Measurements from ENCODE around the gene ELMO3.

The ELMO3 gene

DNA sequence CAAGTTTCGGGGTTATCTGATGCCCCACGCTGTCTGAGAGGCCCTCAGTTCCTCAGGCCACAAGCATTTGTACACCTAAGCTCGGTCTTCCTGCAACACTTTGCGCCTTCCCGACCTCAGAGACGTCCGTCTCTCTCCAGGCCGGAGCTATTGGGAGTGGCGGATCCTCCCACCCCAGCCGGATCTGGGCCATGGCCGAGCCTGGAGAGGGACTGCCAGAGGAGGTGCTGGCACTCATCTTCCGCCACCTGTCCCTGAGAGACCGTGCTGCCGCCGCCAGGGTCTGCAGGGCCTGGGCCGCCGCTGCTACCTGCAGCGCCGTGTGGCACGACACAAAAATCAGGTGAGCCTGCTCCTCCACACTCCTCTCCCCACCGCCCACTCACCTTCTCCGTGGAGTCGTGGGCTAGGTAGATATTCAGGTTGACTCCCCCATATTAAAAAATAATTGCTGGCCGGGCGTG is 37.3 kb upstream of the ELMO3 start:
- no peak overlapping the region for H2AK5ac ChIP-seq (ENCODE audit: low read length)
- peaks cover 9% of the 10 kb centered on the region for H3K79me1 ChIP-seq (ENCODE audit: low read length)
- H3K4ac ChIP-seq (ENCODE audit: low read depth, low read length) = no peak overlapping the region
- no peak overlapping the region for H2BK120ac ChIP-seq (ENCODE audit: insufficient read depth, low read length, poor library complexity)
- no peak overlapping the region for H4K8ac ChIP-seq (ENCODE audit: low read depth, low read length)
- DNase-seq = no peak
- peaks cover 8% of the 10 kb centered on the region for H3K9me3 ChIP-seq (ENCODE audit: insufficient read depth, low read depth, low read length)
- H2BK12ac ChIP-seq (ENCODE audit: low read length) = no peak overlapping the region
- no peak overlapping the region for H3K4me3 ChIP-seq (ENCODE audit: low read depth, low read length)
- peaks cover 12 to 23% of the 10 kb centered on the region in 2 experiments for H3K4me1 ChIP-seq (ENCODE audit: control insufficient read depth in 1 of 2, insufficient read depth in 2 of 2, low read length in 2 of 2)
- no peak overlapping the region for H3K14ac ChIP-seq (ENCODE audit: low read length)
- H3K27ac ChIP-seq (ENCODE audit: low read depth, low read length) = no peak overlapping the region
- H3K79me2 ChIP-seq (ENCODE audit: control insufficient read depth, insufficient read depth, low read length, poor library complexity) = peaks cover 6% of the 10 kb centered on the region
- H3K4me2 ChIP-seq (ENCODE audit: low read length) = no peak overlapping the region
- no peak overlapping the region for H4K91ac ChIP-seq (ENCODE audit: low read depth, low read length)
- no peak overlapping the region for H3K9ac ChIP-seq (ENCODE audit: low read length)
- H3K23ac ChIP-seq (ENCODE audit: low read length) = no peak overlapping the region
- H3K27me3 ChIP-seq (ENCODE audit: insufficient read depth, low read length) = peaks cover 74% of the 10 kb centered on the region
- WGBS (ENCODE audit: extremely low coverage, insufficient coverage, insufficient read length) = no CpG with 5 or more reads among the region's 25 CpGs
- H2AFZ ChIP-seq (ENCODE audit: insufficient read depth, low read length, poor library complexity) = no peak overlapping the region
- H3K36me3 ChIP-seq (ENCODE audit: control insufficient read depth in 1 of 2, insufficient read depth in 2 of 2, low read length in 2 of 2) = no peaks in the 10 kb centered on the region
- H2BK5ac ChIP-seq (ENCODE audit: low read depth, low read length, poor library complexity) = no peak overlapping the region
- H4K12ac ChIP-seq (ENCODE audit: low read depth, low read length) = no peak overlapping the region
- H3K18ac ChIP-seq (ENCODE audit: low read length) = no peak overlapping the region

GRCh38 chr16:67162506-67163163 is 36.3 kb upstream of the ELMO3 start:
- Histone ChIP-seq H3K36me3 (ENCODE audit: control insufficient read depth in 1 of 2, insufficient read depth in 2 of 2, low read length in 2 of 2) (no peaks in the 10 kb centered on the region), H3K79me2 (ENCODE audit: control insufficient read depth, insufficient read depth, low read length, poor library complexity) (peaks cover 6% of the 10 kb centered on the region), H3K9me3 (ENCODE audit: insufficient read depth, low read depth, low read length) (peaks cover 8% of the 10 kb centered on the region), H3K27ac (ENCODE audit: low read depth, low read length) (no peak overlapping the region), H3K4ac (ENCODE audit: low read depth, low read length) (no peak overlapping the region), H3K4me2 (ENCODE audit: low read length) (peak overlapping the region; percentile 63), H2AFZ (ENCODE audit: insufficient read depth, low read length, poor library complexity) (no peak overlapping the region), H3K23ac (ENCODE audit: low read length) (no peak overlapping the region), H2BK120ac (ENCODE audit: insufficient read depth, low read length, poor library complexity) (no peak overlapping the region), H3K18ac (ENCODE audit: low read length) (no peak overlapping the region), H4K91ac (ENCODE audit: low read depth, low read length) (no peak overlapping the region), H2BK5ac (ENCODE audit: low read depth, low read length, poor library complexity) (no peak overlapping the region), H4K12ac (ENCODE audit: low read depth, low read length) (no peak overlapping the region), H3K14ac (ENCODE audit: low read length) (no peak overlapping the region), H3K9ac (ENCODE audit: low read length) (no peak overlapping the region), H3K27me3 (ENCODE audit: insufficient read depth, low read length) (peaks cover 74% of the 10 kb centered on the region), H3K79me1 (ENCODE audit: low read length) (peaks cover 9% of the 10 kb centered on the region), H3K4me3 (ENCODE audit: low read depth, low read length) (peak overlapping the region; percentile 11), H3K4me1 (ENCODE audit: control insufficient read depth in 1 of 2, insufficient read depth in 2 of 2, low read length in 2 of 2) (peaks cover 12 to 23% of the 10 kb centered on the region in 2 experiments), H2AK5ac (ENCODE audit: low read length) (no peak overlapping the region), H2BK12ac (ENCODE audit: low read length) (no peak overlapping the region), H4K8ac (ENCODE audit: low read depth, low read length) (no peak overlapping the region)
- peak; percentile 71 to 80 for DNase-seq
- WGBS (ENCODE audit: extremely low coverage, insufficient coverage, insufficient read length) = no CpG with 5 or more reads among the region's 44 CpGs

DNA sequence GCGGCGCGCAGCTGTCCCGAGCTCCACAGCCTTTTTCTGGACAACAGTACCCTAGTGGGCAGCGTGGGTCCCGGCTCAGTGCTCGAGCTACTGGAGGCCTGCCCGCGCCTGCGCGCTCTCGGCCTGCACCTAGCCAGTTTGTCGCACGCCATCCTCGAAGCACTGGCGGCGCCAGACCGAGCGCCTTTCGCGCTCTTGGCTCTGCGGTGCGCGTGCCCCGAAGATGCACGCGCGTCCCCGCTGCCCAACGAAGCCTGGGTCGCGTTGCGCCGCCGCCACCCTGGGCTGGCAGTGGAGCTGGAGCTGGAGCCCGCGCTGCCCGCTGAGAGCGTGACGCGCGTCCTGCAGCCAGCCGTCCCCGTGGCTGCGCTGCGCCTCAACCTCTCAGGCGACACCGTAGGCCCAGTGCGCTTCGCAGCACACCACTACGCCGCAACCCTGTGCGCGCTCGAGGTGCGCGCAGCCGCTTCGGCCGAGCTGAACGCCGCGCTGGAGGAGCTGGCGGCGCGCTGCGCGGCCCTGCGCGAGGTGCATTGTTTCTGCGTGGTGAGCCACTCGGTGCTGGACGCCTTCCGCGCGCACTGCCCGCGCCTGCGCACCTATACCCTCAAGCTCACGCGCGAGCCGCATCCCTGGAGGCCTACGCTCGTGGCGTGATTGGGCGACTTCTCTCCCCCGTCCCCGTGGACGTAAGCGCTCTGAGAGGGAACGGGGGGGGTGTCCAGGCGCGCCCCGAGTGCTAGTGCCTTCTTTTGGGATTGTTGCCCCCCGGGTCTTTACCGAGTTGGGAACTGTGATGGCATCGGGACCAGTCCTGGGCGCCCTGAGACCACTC is 35.5 kb upstream of the ELMO3 start:
- peaks cover 6% of the 10 kb centered on the region for H3K79me2 ChIP-seq (ENCODE audit: control insufficient read depth, insufficient read depth, low read length, poor library complexity)
- H3K23ac ChIP-seq (ENCODE audit: low read length) = no peak overlapping the region
- H3K4me1 ChIP-seq (ENCODE audit: control insufficient read depth in 1 of 2, insufficient read depth in 2 of 2, low read length in 2 of 2) = peaks cover 12 to 23% of the 10 kb centered on the region in 2 experiments
- no peak overlapping the region for H3K9ac ChIP-seq (ENCODE audit: low read length)
- no peak overlapping the region for H2BK5ac ChIP-seq (ENCODE audit: low read depth, low read length, poor library complexity)
- no peak overlapping the region for H4K91ac ChIP-seq (ENCODE audit: low read depth, low read length)
- no peak overlapping the region for H3K14ac ChIP-seq (ENCODE audit: low read length)
- no peak overlapping the region for H2BK120ac ChIP-seq (ENCODE audit: insufficient read depth, low read length, poor library complexity)
- H4K8ac ChIP-seq (ENCODE audit: low read depth, low read length) = no peak overlapping the region
- H2AFZ ChIP-seq (ENCODE audit: insufficient read depth, low read length, poor library complexity) = peak overlapping the region; percentile 19
- no peak overlapping the region for H3K4ac ChIP-seq (ENCODE audit: low read depth, low read length)
- H3K27ac ChIP-seq (ENCODE audit: low read depth, low read length) = no peak overlapping the region
- no peaks in the 10 kb centered on the region for H3K36me3 ChIP-seq (ENCODE audit: control insufficient read depth in 1 of 2, insufficient read depth in 2 of 2, low read length in 2 of 2)
- DNase-seq = peak in 1 of 2 donors; percentile 31
- peaks cover 8% of the 10 kb centered on the region for H3K9me3 ChIP-seq (ENCODE audit: insufficient read depth, low read depth, low read length)
- no peak overlapping the region for H3K18ac ChIP-seq (ENCODE audit: low read length)
- no peak overlapping the region for H4K12ac ChIP-seq (ENCODE audit: low read depth, low read length)
- peak overlapping the region; percentile 11 for H3K4me3 ChIP-seq (ENCODE audit: low read depth, low read length)
- peaks cover 9% of the 10 kb centered on the region for H3K79me1 ChIP-seq (ENCODE audit: low read length)
- H2AK5ac ChIP-seq (ENCODE audit: low read length) = no peak overlapping the region
- peak overlapping the region; percentile 63 for H3K4me2 ChIP-seq (ENCODE audit: low read length)
- H3K27me3 ChIP-seq (ENCODE audit: insufficient read depth, low read length) = peaks cover 72% of the 10 kb centered on the region
- no CpG with 5 or more reads among the region's 99 CpGs for WGBS (ENCODE audit: extremely low coverage, insufficient coverage, insufficient read length)
- no peak overlapping the region for H2BK12ac ChIP-seq (ENCODE audit: low read length)

- Histone ChIP-seq H2BK120ac (ENCODE audit: insufficient read depth, low read length, poor library complexity) (no peak overlapping the region), H4K12ac (ENCODE audit: low read depth, low read length) (no peak overlapping the region), H3K9ac (ENCODE audit: low read length) (no peak overlapping the region), H4K91ac (ENCODE audit: low read depth, low read length) (no peak overlapping the region), H3K79me1 (ENCODE audit: low read length) (peaks cover 9% of the 10 kb centered on the region), H3K36me3 (ENCODE audit: control insufficient read depth in 1 of 2, insufficient read depth in 2 of 2, low read length in 2 of 2) (no peaks in the 10 kb centered on the region), H2AFZ (ENCODE audit: insufficient read depth, low read length, poor library complexity) (peak overlapping the region; percentile 19), H3K27me3 (ENCODE audit: insufficient read depth, low read length) (peaks cover 74% of the 10 kb centered on the region), H3K9me3 (ENCODE audit: insufficient read depth, low read depth, low read length) (peaks cover 8% of the 10 kb centered on the region), H3K14ac (ENCODE audit: low read length) (no peak overlapping the region), H4K8ac (ENCODE audit: low read depth, low read length) (no peak overlapping the region), H3K4ac (ENCODE audit: low read depth, low read length) (no peak overlapping the region), H3K27ac (ENCODE audit: low read depth, low read length) (no peak overlapping the region), H3K23ac (ENCODE audit: low read length) (no peak overlapping the region), H2BK12ac (ENCODE audit: low read length) (no peak overlapping the region), H3K79me2 (ENCODE audit: control insufficient read depth, insufficient read depth, low read length, poor library complexity) (peaks cover 6% of the 10 kb centered on the region), H2AK5ac (ENCODE audit: low read length) (no peak overlapping the region), H3K18ac (ENCODE audit: low read length) (no peak overlapping the region), H3K4me2 (ENCODE audit: low read length) (peak overlapping the region; percentile 63), H3K4me1 (ENCODE audit: control insufficient read depth in 1 of 2, insufficient read depth in 2 of 2, low read length in 2 of 2) (peaks cover 12 to 23% of the 10 kb centered on the region in 2 experiments), H3K4me3 (ENCODE audit: low read depth, low read length) (no peak overlapping the region), H2BK5ac (ENCODE audit: low read depth, low read length, poor library complexity) (no peak overlapping the region)
- no CpG with 5 or more reads among the region's 34 CpGs for WGBS (ENCODE audit: extremely low coverage, insufficient coverage, insufficient read length)
- DNase-seq = no peak
These were observed 34.9 kb upstream of the ELMO3 start for GRCh38 chr16:67163999-67164558.

Measured in trophoblast cell (in vitro differentiated cells and primary cell).